ENCODE measurements around the gene PKD1.
"Not testable (repeated sequence)": the region's sequence is repeated elsewhere in the genome, so short reads cannot be mapped to it uniquely, and the experiment has no call there.

- TF ChIP-seq CTCF (conservative IDR thresholded peaks at IDR 0.05); ZFX (IDR thresholded peaks at IDR 0.05): not testable (repeated sequence)
Observed at GRCh38 chr16:2111412-2112335, 24.0 kb downstream of the PKD1 start.

All from C4-2B (cell line).